Stimulated activated CD4-positive, alpha-beta T cell treated with anti-CD3 and anti-CD28 coated beads, Interleukin-15, amount 100 ng/mL, for 48 hours (primary cell): ENCODE measurements around the gene GLTPD2.
"Not testable (repeated sequence)": the region's sequence is repeated elsewhere in the genome, so short reads cannot be mapped to it uniquely, and the experiment has no call there.

ENCODE experiments used
- DNase-seq, 2 donors: peaks; one replicate each; pipeline ENCODE4 v3.0.0-alpha.2; 2020; ENCODE audit warnings: low read depth in 2 of 2

Gene GLTPD2

GRCh38 chr17:4807605-4808377, 19.0 kb downstream of the GLTPD2 start:
- no peak for DNase-seq

- DNase-seq = no peak
These were observed 19.6 kb downstream of the GLTPD2 start for GRCh38 chr17:4808378-4808767.

DNA sequence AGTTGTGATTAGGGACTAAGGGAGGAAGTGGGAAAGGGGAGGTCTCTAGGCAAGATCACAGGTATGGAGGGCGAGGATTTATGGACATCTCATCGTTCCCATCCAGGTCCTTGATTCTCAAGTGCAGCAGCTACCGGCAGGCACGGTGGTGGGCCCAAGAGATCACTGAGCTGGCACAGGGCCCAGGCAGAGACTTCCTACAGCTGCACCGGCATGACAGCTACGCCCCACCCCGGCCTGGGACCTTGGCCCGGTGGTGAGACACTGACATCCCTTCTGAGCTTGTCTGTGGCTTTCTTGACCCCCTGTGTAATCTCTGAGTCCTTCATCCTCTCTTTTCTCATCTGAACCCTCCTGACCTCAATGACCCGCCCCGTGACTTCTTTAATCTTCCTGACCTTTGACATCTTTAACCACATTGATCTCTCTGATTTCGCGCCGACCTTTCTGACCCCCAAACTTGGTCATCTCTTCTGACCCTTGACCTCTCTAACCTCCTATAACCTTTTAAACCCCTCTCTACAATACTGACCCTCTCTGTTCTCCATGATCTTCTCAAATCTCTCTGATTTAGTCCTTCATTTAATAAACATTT, 22.0 kb downstream of the GLTPD2 start:
- DNase-seq = no peak

- DNase-seq = no peak
These were observed 22.7 kb downstream of the GLTPD2 start for GRCh38 chr17:4811471-4811870.

- no peak for DNase-seq
These were observed 23.9 kb downstream of the GLTPD2 start for GRCh38 chr17:4812690-4813089.

GRCh38 chr17:4815043-4815675, 26.4 kb downstream of the GLTPD2 start:
- DNase-seq = no peak

DNA sequence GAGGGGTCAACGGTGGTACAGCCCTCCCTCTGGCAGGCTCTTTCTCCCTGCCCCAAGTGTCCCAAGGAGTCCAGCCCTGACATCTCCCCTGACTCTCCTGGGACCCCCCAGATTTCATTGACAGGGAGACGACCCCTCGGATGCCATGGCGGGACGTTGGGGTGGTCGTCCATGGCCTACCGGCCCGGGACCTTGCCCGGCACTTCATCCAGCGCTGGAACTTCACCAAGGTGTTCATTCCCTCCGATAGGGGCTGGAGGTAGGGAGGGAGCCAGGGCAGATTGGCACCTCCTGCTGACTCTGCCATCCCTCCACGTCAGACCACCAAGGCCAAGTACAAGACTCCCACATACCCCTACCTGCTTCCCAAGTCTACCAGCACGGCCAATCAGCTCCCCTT, 28.1 kb downstream of the GLTPD2 start:
- DNase-seq = no peak

- DNase-seq = no peak
These were observed 29.5 kb downstream of the GLTPD2 start for GRCh38 chr17:4818276-4818675.

- DNase-seq = no peak
These were observed 34.1 kb downstream of the GLTPD2 start for GRCh38 chr17:4822835-4823234.

DNA sequence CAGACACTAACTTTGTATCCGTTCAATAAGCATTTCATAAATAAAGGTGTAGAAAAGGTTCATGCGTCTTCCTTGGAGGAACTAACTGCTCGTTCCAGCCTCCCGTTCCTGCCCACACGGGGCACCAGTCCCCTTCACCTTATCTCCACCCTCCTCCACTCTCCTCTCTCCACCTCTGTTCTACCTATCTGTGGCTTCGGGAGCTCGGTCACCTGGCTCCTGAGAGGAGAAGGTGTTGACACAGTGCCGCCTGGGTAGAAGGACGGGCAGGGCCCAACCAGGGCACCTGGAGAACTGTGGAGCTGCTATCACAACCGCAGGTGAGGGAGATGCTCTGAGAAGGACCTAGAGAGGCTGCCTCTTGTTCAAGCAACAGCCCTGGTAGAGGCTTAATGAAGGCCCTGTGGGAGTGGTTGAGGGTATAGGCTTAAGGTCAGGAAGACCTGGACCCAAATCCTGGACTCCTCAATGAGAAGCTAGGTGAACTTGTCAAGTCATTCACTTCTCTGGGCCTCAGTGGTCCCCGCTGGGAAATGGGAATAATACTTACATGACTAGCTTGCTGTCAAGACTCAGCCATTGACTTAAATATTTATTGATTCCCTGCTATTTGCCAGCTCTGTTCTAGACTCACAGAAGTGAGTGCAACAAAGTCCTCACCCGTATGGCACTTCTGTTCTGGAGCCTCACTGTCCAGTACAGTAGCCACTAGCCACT, 34.8 kb downstream of the GLTPD2 start:
- no peak for DNase-seq

GRCh38 chr17:4827399-4827798, 38.6 kb downstream of the GLTPD2 start:
- DNase-seq = no peak

GRCh38 chr17:4832829-4833177, 44.0 kb downstream of the GLTPD2 start:
- DNase-seq = not testable (repeated sequence)

DNA sequence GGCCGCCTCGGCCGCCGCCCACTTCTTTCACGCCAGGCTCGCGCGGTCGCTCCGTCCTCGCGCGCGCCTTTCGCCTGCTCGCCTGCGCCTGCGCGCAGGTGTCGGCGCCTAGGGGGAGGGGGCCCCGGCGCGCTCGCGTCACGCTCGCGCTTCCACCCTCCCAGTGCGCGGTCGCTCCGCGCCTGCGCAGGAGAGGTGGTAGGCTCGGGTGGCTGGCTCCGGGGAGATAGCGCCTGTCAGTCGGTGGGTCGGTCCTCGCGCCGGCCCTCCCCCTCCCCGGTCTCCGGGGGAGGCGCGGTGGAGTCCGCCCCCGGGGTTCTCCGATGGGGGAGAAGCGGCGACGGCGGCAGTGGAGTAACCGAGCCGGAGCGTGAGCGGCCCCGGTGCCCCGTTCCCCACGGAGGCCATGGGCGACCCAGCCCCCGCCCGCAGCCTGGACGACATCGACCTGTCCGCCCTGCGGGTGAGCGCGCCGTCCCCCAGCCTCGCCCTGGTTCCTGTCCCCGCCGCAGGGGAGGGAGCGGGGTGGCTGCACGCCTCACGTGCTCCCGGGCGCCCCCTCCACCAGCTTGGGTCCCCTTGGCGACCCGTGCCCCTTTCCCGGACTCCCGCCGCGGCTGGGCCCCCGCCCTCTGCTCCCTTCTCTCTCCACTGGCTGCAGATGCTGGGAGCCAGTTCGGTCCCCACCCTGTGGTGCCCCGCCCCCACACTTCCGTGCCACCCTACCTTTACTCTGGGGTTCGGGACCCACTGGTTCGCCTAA, 44.6 kb downstream of the GLTPD2 start, which contains the start of gene MINK1:
Gene MINK1 (plus strand): TSS at position 163 of the 763 bp plus-strand sequence. CDS start 244 bp downstream, at position 407.
- peak; percentile 75 to 83 for DNase-seq

- no peak for DNase-seq
These were observed 45.3 kb downstream of the GLTPD2 start for GRCh38 chr17:4833941-4834680.

- DNase-seq = no peak
These were observed 45.9 kb downstream of the GLTPD2 start for GRCh38 chr17:4834681-4835020.

- no peak for DNase-seq
These were observed 47.5 kb downstream of the GLTPD2 start for GRCh38 chr17:4836221-4836620.

GRCh38 chr17:4837471-4838308, 48.9 kb downstream of the GLTPD2 start:
- no peak for DNase-seq

GRCh38 chr17:4838309-4838785, 49.6 kb downstream of the GLTPD2 start:
- DNase-seq = no peak

- no peak for DNase-seq
These were observed 50.5 kb downstream of the GLTPD2 start for GRCh38 chr17:4839221-4839620.
